Rectal smooth muscle tissue (tissue), 1 donor: ENCODE data around the gene CEP112.

Experiments
- H3K27ac ChIP-seq: one replicate; pipeline ENCODE4 v1.7.0; 2013; ENCODE audit warnings: low read depth, low read length, inconsistent platforms
- H3K27me3 ChIP-seq: one replicate; pipeline ENCODE4 v1.7.0; 2013; ENCODE audit warnings: low read length; ENCODE audit not compliant: control insufficient read depth, insufficient read depth
- H3K36me3 ChIP-seq: one replicate; pipeline ENCODE4 v1.7.0; 2013; ENCODE audit warnings: low read length; ENCODE audit not compliant: control insufficient read depth, insufficient read depth
- H3K4me1 ChIP-seq: one replicate; pipeline ENCODE4 v1.7.0; 2013; ENCODE audit warnings: low read length; ENCODE audit not compliant: control insufficient read depth, insufficient read depth
- H3K4me3 ChIP-seq: one replicate; pipeline ENCODE4 v1.7.0; 2013; ENCODE audit warnings: low read length
- H3K9ac ChIP-seq: one replicate; pipeline ENCODE4 v1.7.0; 2013; ENCODE audit warnings: low read length

The CEP112 gene

DNA sequence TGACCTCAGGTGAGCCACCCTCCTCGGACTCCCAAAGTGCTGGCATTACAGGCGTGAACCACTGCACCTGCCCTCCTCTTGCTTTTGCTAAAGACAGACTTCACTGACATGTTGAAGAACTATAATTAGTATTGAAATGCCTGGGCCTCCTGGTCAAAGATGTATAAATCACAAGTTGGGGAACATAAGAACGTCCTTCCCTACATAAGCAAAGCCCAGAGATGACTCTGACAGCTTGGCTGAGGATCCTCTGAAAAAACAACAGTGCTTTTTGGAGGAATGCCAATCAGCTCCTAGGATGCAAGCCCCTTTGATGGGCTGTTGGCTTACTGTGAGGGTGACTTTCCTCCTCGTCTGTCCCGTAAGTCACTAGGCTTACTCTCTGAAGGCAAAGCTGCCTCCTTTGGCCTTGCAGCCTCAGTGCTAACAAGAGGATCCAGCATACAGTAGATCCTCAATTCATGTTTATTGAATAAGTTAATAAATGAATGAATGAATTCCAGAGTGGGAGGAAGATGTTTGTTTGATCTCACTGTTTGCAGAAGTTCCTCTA, 30.9 kb upstream of the CEP112 start:
- Histone ChIP-seq H3K9ac (no peak overlapping the region), H3K36me3 (no peaks in the 10 kb centered on the region), H3K4me3 (no peak overlapping the region), H3K4me1 (no peaks in the 10 kb centered on the region), H3K27ac (no peak overlapping the region), H3K27me3 (no peaks in the 10 kb centered on the region)

DNA sequence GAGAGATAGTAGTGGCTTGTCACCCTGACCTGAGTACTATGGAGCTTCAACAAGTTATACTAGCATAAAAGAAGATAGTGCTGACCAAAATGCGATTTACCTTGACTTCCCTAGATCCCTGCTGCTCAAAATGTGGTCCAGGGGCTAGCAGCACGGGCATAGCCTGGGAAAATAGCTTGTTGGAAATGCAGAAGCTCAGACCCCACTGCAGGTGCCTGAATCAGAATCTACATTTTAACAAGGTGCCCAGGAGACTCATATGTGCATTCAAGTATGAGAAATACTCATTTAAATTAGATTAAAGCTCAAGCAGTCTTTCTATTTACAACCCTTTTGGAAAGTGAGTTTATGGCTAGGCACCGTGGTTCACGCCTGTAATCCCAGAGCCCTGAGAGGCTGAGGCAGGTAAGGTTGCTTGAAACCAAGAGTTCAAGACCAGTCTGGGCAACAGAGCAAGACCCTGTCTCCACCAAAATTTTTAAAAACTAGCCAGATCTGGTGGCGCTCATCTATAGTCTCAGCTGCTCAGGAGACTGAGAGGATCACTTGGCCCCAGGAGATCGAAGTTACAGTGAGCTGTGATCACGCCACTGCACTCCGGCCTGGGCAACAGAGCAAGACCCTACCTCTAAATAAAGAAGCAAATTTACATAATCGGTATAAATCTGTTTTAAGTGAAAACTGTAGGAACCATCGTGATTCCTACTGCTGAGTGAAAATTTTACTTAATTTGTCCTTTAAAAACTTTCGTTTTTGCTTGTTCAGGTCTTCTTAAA, 30.0 kb upstream of the CEP112 start:
- H3K4me3 ChIP-seq = no peak overlapping the region
- no peaks in the 10 kb centered on the region for H3K27me3 ChIP-seq
- H3K27ac ChIP-seq = no peak overlapping the region
- no peak overlapping the region for H3K9ac ChIP-seq
- H3K36me3 ChIP-seq = no peaks in the 10 kb centered on the region
- H3K4me1 ChIP-seq = no peaks in the 10 kb centered on the region

DNA sequence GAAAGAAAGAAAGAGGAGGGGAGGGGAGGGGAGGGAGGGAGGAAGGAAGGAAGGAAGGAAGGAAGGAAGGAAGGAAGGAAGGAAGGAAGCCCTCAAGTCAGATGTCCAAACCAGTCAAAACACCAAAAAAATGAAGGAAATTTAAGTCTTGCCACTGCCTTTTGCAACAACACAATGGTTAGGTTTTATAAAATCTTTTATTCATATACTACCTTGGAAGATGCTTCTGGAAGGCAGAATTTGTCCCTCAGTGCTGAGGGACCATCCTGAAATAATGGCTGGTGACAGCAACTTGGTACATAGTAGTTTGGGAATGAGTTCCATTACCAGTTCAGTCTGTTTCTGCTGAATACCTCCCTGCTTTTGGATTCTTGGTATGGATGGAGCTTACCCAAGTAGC, 29.4 kb upstream of the CEP112 start:
- Histone ChIP-seq H3K27ac (no peak overlapping the region), H3K4me1 (no peaks in the 10 kb centered on the region), H3K4me3 (no peak overlapping the region), H3K27me3 (no peaks in the 10 kb centered on the region), H3K9ac (no peak overlapping the region), H3K36me3 (no peaks in the 10 kb centered on the region)

DNA sequence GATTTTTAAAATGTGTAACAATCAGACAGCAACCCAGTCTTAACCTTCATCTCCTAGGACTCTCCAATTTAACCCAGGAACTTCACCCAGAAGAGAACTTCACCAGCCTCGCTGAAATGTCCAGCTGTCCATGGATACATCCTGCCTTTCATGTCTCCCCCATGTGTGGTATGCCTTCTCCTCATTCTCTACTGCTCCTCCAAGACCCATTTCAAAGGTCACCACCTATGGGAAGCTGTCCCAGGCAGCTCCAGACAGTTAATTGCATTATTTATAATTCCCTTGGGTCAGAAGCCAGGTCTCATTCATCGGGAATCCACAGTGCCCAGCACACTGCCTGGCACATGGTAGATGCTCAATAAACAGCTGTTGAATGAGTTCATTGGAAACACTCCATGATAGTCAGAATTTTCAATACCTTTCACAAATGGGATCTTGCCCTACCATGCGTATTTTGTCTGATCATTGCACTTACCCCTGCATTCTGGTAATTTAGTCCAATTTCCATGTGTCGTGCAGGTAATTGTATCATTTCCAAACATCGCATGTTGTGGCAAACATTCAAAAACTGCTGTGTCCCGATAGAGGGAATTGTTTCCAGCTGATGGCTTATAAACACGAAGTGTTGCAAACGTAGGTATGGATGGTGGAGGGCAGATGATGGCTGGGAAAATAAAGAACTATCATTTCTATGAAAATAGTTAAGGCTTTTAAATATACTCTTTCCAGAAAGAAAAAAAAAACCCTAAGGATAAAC, 28.3 kb upstream of the CEP112 start:
- Histone ChIP-seq H3K27ac (no peak overlapping the region), H3K4me3 (no peak overlapping the region), H3K36me3 (no peaks in the 10 kb centered on the region), H3K27me3 (no peaks in the 10 kb centered on the region), H3K4me1 (no peaks in the 10 kb centered on the region), H3K9ac (no peak overlapping the region)

DNA sequence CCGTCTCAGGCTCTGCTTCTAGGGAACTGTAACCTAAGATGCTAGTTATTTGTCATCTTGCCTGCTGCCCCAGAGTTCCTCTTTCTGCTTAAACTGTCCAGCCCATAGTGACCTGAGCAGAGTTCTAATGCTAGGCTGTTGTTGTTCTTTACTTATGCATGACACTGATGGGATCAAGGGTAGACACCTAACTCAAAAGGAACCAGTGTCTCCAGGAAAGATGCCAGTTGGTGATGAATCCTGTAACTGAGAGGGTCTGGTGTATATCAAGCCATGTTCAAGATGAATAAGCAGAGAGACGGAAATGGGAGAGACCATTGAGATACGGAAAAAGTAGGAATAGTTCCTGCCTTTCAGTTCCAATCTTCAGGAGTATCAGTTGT, 23.6 kb upstream of the CEP112 start:
- Histone ChIP-seq H3K36me3 (no peaks in the 10 kb centered on the region), H3K4me3 (no peak overlapping the region), H3K9ac (no peak overlapping the region), H3K27ac (no peak overlapping the region), H3K27me3 (no peaks in the 10 kb centered on the region), H3K4me1 (no peaks in the 10 kb centered on the region)

DNA sequence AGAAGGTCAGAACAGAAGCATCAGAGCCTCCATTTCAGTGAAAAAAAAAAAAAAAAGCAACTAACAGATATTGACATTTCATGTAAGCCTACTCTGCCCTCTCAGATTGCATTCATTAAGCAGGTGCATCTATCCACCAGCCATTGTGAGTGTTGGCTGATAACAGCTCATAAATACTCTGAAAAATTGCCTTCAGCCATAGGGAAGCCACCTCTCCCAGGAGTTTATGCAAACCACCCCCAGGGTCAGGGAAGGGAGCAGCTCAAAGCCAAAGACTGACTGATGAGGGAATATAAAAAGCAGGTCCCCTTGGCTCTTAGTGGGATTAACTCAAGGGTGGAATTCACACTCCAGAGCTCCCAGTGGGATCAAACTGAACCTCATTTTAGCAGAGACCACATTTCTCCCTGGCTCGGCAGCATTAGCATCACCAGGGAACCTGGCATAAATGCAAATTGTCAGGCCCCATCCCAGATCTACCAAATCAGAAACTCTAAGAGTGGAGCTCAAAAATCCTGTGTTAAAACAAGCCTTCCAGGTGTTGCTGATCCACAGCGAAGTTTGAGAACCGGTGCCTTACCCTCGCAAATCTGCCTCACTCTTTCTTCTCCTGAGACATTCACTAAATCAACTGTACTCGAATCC, 23.1 kb upstream of the CEP112 start:
- H3K27ac ChIP-seq = no peak overlapping the region
- H3K4me1 ChIP-seq = no peaks in the 10 kb centered on the region
- no peaks in the 10 kb centered on the region for H3K36me3 ChIP-seq
- H3K27me3 ChIP-seq = no peaks in the 10 kb centered on the region
- no peak overlapping the region for H3K9ac ChIP-seq
- no peak overlapping the region for H3K4me3 ChIP-seq

DNA sequence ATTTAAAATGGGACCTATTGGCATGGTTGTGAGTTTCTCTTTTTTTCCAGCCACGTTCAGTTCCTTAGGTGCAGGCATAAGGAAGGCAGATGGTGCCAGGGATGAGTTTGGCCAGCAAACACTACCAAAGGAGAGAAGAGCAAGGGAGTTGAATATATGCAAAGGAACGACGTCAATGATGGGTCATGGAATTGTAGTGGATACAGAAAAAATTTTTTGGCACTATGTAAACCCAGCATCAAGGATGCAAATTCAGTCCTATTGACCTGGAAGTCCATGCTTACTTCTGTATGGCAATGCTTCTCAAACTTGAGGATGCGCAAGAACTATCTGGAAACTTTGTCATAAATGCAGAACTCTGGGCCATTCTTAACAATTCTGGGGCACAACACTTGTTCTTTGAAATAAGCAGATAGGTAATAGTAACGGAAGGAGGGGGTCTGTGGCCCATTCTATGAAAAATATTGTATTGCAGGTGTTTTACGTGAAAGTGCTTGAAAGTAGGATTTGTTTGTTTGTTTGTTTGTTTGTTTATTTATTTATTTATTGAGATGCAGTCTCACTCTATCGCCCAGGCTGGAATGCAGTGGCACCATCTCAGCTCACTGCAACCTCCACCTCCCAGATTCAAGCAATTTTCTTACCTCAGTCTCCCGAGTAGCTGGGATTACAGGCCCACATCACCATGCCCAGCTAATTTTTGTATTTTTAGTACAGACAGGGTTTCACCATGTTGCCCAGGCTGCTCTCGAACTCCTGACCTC, 19.3 kb upstream of the CEP112 start:
- no peaks in the 10 kb centered on the region for H3K27me3 ChIP-seq
- H3K4me3 ChIP-seq = no peak overlapping the region
- H3K4me1 ChIP-seq = no peaks in the 10 kb centered on the region
- no peak overlapping the region for H3K9ac ChIP-seq
- H3K27ac ChIP-seq = no peak overlapping the region
- no peaks in the 10 kb centered on the region for H3K36me3 ChIP-seq

DNA sequence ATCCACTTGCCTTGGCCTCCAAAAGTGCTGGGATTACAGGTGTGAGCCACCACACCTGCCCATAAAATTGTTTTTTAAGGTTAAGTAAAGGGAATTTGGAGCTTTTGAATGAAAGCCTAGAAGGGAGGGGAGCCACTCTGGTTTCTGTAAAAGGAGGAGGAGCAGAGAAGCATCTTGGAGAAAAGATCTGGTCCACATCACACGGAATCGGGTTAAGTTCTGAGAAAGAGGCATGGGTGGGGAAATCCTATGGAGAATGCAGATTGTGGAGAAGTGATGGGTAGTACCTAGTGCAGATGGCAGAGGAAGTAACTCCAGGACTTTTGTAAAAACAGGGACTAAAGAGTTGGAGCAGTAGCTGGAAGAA, 18.3 kb upstream of the CEP112 start:
- Histone ChIP-seq H3K27ac (no peak overlapping the region), H3K27me3 (no peaks in the 10 kb centered on the region), H3K4me1 (no peaks in the 10 kb centered on the region), H3K36me3 (no peaks in the 10 kb centered on the region), H3K4me3 (no peak overlapping the region), H3K9ac (no peak overlapping the region)

DNA sequence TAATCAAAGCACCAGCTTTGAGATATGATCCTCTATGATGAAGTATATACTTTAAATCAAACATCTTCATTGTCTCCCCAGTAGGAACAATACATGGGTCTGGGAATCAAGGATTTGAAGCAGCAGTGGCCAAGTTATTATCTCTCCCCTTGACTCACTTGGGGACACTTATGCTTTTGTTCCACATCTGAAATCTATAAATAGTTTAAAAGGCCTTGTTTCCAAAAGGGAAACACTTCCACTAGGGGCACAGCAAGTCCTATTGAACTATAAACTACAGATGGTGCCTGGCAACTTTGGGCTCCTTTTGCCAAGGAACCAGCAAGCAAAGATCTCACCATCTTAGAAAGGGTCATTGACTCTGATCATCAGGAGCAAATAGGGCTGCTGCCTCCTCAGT, 16.0 kb upstream of the CEP112 start:
- Histone ChIP-seq H3K4me1 (no peaks in the 10 kb centered on the region), H3K4me3 (no peak overlapping the region), H3K27ac (no peak overlapping the region), H3K36me3 (no peaks in the 10 kb centered on the region), H3K9ac (no peak overlapping the region), H3K27me3 (no peaks in the 10 kb centered on the region)

DNA sequence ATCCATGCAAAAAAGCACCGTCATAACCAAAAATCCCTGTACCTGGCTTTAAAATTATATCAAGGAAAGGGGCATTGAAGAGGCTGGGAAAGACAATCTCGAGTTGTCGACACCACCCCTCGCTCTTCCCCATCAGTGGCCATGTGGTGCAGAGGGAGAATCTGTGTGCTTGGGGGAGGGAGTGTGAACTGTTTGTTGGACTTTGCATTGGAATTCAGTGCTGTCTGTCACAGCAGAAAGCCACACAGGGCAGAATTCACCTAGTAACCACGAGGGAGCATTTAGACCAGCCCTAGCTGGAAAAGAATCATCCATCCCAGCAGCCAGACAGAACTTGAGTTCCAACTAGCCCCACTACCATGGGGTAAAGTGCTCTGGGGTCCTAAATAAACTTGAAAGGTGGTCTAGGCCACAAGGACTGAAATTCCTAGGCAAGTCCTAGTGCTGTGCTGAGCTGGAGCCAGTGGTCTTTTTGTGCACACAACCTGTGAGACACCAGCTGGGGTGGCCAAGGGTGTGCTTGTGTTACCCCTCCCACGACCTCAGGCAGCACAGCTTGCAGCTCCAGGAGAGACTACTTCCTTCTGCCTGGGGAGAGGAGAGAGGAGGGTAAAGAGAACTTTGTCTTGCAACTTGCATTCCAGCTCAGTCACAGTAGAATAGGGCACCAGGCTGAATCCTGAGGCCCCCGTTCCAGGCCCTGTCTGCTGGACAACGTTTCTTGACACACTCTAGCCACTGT, 11.5 kb upstream of the CEP112 start:
- no peak overlapping the region for H3K9ac ChIP-seq
- H3K4me3 ChIP-seq = no peak overlapping the region
- H3K27ac ChIP-seq = no peak overlapping the region
- H3K27me3 ChIP-seq = no peaks in the 10 kb centered on the region
- no peaks in the 10 kb centered on the region for H3K36me3 ChIP-seq
- H3K4me1 ChIP-seq = no peaks in the 10 kb centered on the region

DNA sequence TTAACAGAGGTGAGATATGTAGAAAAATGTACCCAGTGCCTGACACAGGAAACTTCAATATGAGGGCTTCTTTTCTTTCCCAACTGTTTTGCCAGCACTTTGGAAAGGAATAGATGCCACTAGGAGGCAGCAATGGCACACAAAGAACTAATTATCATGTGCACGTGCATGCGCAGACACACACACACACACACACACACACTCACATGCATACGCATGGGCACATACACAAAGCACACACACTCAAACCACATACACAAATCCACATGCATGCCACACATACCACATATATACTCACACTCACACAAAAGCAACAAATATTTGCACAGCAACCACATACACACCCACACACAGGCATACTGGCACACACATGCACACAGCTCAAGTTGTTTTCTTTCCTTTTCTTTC, 8.8 kb upstream of the CEP112 start:
- H3K4me3 ChIP-seq = no peak overlapping the region
- no peaks in the 10 kb centered on the region for H3K27me3 ChIP-seq
- H3K27ac ChIP-seq = no peak overlapping the region
- no peak overlapping the region for H3K9ac ChIP-seq
- no peaks in the 10 kb centered on the region for H3K4me1 ChIP-seq
- H3K36me3 ChIP-seq = no peaks in the 10 kb centered on the region
